ENCODE measurements around the gene FSTL4.

GRCh38 chr5:133387091-133387490 lies 225.2 kb downstream of the FSTL4 start:
- TF ChIP-seq, protein P1, sequence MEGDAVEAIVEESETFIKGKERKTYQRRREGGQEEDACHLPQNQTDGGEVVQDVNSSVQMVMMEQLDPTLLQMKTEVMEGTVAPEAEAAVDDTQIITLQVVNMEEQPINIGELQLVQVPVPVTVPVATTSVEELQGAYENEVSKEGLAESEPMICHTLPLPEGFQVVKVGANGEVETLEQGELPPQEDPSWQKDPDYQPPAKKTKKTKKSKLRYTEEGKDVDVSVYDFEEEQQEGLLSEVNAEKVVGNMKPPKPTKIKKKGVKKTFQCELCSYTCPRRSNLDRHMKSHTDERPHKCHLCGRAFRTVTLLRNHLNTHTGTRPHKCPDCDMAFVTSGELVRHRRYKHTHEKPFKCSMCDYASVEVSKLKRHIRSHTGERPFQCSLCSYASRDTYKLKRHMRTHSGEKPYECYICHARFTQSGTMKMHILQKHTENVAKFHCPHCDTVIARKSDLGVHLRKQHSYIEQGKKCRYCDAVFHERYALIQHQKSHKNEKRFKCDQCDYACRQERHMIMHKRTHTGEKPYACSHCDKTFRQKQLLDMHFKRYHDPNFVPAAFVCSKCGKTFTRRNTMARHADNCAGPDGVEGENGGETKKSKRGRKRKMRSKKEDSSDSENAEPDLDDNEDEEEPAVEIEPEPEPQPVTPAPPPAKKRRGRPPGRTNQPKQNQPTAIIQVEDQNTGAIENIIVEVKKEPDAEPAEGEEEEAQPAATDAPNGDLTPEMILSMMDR (IDR thresholded peaks at IDR 0.05): no peak
- no peak for TF ChIP-seq POLR2A (IDR thresholded peaks at IDR 0.05)

All from Peyer's patch (tissue), 4 donors.